SU-DHL-6 (cell line): ENCODE results near the gene TMTC1.

Experiments
- H2AFZ ChIP-seq: fragments of 200-600 bp; sonication (generic); 2 replicates; pipeline ENCODE4 v1.6.1; 2014; ENCODE audit warnings: low read depth, mild to moderate bottlenecking, moderate library complexity, mixed read lengths, antibody characterized with exemption, low read length; ENCODE audit not compliant: severe bottlenecking
- H3F3A ChIP-seq: fragments of 200-600 bp; shearing (Covaris generic); 2 replicates; pipeline ENCODE4 v1.6.0; 2016; ENCODE audit warnings: antibody characterized with exemption, mild to moderate bottlenecking; ENCODE audit not compliant: insufficient read depth
- H3K27ac ChIP-seq: fragments of 200-600 bp; sonication (generic); 2 replicates; pipeline ENCODE4 v1.5.1; 2016; ENCODE audit warnings: low read depth, mild to moderate bottlenecking, low read length, moderate library complexity, mixed read lengths
- H3K27me3 ChIP-seq: fragments of 200-600 bp; sonication (generic), shearing (Covaris generic); 2 replicates; pipeline ENCODE4 v1.6.0; 2014; ENCODE audit warnings: mild to moderate bottlenecking, low read length
- H3K36me3 ChIP-seq: fragments of 200-600 bp; sonication (generic); 2 replicates; pipeline ENCODE4 v1.6.1; 2014; ENCODE audit warnings: mild to moderate bottlenecking, low read length, mixed read lengths
- H3K4me2 ChIP-seq: fragments of 300-600, 200-600 bp; shearing (Covaris generic), sonication (generic); 2 replicates; pipeline ENCODE4 v1.6.0; 2014; ENCODE audit warnings: low read length, low read depth, mild to moderate bottlenecking; ENCODE audit not compliant: poor library complexity, severe bottlenecking
- H3K4me3 ChIP-seq: fragments of 200-600 bp; sonication (generic); 2 replicates; pipeline ENCODE4 v1.5.1; 2014; ENCODE audit warnings: antibody characterized with exemption, low read length, mild to moderate bottlenecking, mixed read lengths; ENCODE audit not compliant: insufficient read depth, poor library complexity, severe bottlenecking
- H3K79me2 ChIP-seq: fragments of 200-600 bp; sonication (generic); 2 replicates; pipeline ENCODE4 v1.6.1; 2014; ENCODE audit warnings: mild to moderate bottlenecking, low read length, moderate library complexity; ENCODE audit not compliant: insufficient read depth
- H3K9ac ChIP-seq: fragments of 200-600 bp; sonication (generic); 2 replicates; pipeline ENCODE4 v1.7.0; 2014; ENCODE audit warnings: mild to moderate bottlenecking, low read length
- H3K9me2 ChIP-seq: fragments of 200-600 bp; sonication (generic); replicated peaks from 2 replicates; pipeline ENCODE4 v1.6.1; 2014; ENCODE audit warnings: low read length; ENCODE audit not compliant: insufficient read depth
- H3K9me3 ChIP-seq: fragments of 200-600 bp; sonication (generic); 2 replicates; pipeline ENCODE4 v1.6.1; 2014; ENCODE audit warnings: low read length, mixed read lengths; ENCODE audit not compliant: insufficient read depth
- H4K20me1 ChIP-seq: fragments of 200-600 bp; sonication (generic); 2 replicates; pipeline ENCODE4 v1.6.1; 2014; ENCODE audit warnings: low read depth, mild to moderate bottlenecking, antibody characterized with exemption, low read length, moderate library complexity, mixed read lengths
- EZH2phosphoT487 ChIP-seq: fragments of 200-600 bp; sonication (generic), shearing (Covaris generic); conservative IDR thresholded peaks from 2 replicates; pipeline ENCODE4 v1.6.1; 2018; ENCODE audit warnings: mild to moderate bottlenecking, antibody characterized with exemption, low read length, moderate library complexity, mixed read lengths
- TF ChIP-seq, protein P1 (sequence below): fragments of 200-600 bp; sonication (generic); IDR thresholded peaks from one replicate; pipeline ENCODE4 v1.5.1; 2017; ENCODE audit warnings: antibody characterized with exemption, mild to moderate bottlenecking, low read length, moderate library complexity; ENCODE audit not compliant: insufficient read depth, poor library complexity, severe bottlenecking

TMTC1 gene

DNA sequence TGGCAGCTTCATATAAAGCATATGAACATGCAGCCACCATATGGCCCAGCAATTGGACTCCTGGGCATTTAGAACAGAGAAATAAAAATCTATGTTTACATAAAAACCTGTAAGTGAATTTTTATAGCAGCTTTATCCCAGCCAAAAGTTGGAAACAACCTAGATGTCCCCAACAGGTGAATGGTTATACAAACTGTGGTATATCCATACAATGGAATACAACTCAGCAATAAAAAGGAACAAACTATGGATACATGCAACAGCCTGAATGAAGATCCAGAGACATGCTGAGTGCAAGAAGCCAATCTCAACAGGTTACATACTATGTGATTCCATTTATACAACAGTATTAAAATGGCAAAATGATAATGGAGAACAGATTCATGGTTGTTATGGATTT, 3.7 kb downstream of the TMTC1 start:
- H3K79me2 ChIP-seq: no peaks in the 10 kb centered on the region
- TF ChIP-seq, protein P1, sequence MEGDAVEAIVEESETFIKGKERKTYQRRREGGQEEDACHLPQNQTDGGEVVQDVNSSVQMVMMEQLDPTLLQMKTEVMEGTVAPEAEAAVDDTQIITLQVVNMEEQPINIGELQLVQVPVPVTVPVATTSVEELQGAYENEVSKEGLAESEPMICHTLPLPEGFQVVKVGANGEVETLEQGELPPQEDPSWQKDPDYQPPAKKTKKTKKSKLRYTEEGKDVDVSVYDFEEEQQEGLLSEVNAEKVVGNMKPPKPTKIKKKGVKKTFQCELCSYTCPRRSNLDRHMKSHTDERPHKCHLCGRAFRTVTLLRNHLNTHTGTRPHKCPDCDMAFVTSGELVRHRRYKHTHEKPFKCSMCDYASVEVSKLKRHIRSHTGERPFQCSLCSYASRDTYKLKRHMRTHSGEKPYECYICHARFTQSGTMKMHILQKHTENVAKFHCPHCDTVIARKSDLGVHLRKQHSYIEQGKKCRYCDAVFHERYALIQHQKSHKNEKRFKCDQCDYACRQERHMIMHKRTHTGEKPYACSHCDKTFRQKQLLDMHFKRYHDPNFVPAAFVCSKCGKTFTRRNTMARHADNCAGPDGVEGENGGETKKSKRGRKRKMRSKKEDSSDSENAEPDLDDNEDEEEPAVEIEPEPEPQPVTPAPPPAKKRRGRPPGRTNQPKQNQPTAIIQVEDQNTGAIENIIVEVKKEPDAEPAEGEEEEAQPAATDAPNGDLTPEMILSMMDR: no peak
- TF ChIP-seq EZH2phosphoT487: no peak
- H3K36me3 ChIP-seq: no peaks in the 10 kb centered on the region
- H3K4me2 ChIP-seq: no peak overlapping the region
- no peak overlapping the region for H3K4me3 ChIP-seq
- no peak overlapping the region for H3K27ac ChIP-seq
- H4K20me1 ChIP-seq: no peaks in the 10 kb centered on the region
- H3F3A ChIP-seq: no peaks in the 10 kb centered on the region
- H3K9me2 ChIP-seq: no peaks in the 10 kb centered on the region
- H3K9me3 ChIP-seq: no peaks in the 10 kb centered on the region; the same call in 1 of the 2 replicates
- H3K9ac ChIP-seq: no peak overlapping the region
- no peaks in the 10 kb centered on the region; the same call in 1 of the 2 replicates for H3K27me3 ChIP-seq
- no peak overlapping the region for H2AFZ ChIP-seq

DNA sequence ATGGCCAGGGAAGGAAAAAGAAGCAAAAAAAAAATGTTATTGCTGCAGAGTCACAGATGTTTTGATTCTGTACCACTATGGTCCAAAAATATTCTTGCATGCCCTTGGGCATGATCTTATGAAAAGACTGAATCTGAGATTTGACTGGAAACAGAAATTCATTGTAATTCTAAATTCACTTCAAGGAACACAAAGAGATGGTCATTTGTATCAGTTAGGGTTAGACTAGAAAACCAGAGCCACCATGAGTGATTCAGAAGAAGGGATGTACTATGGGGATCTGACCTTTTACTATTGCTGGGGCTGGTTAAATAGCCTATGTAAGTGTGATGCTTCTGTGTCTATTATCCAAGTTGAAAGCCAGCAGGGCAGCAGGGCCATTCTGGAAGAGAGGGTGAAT, 5.2 kb downstream of the TMTC1 start:
- Histone ChIP-seq H3K4me3 (no peak overlapping the region), H3K27me3 (no peaks in the 10 kb centered on the region; the same call in 1 of the 2 replicates), H3K9me2 (no peaks in the 10 kb centered on the region), H3K9me3 (no peaks in the 10 kb centered on the region; the same call in 1 of the 2 replicates), H4K20me1 (no peaks in the 10 kb centered on the region), H3K9ac (no peak overlapping the region), H3K36me3 (no peaks in the 10 kb centered on the region), H3K79me2 (no peaks in the 10 kb centered on the region), H3F3A (no peaks in the 10 kb centered on the region), H3K27ac (no peak overlapping the region), H2AFZ (no peak overlapping the region), H3K4me2 (no peak overlapping the region)
- no peak for TF ChIP-seq EZH2phosphoT487
- TF ChIP-seq, protein P1: no peak

DNA sequence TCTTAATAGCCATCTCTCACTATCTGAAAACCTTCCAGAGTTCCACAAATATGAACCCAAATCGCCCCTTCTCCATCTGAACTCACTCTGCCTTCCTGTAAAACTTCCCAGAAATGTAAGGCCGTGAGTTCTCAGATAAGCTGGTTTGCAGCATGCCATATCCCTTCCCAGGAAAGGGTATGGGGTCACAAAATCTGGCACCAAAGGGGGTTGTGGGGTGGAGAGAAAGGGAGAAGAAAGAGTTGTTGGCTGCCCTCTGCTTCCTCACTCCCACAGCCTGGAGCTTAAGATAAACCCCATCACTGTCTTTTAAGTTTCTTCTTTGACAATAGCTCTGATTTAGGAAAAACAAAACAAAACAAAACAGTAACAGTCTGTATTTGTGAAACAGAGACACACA, 10.7 kb downstream of the TMTC1 start:
- H3K36me3 ChIP-seq: no peaks in the 10 kb centered on the region
- no peak overlapping the region for H3K27ac ChIP-seq
- H3K4me2 ChIP-seq: no peak overlapping the region
- TF ChIP-seq, protein P1: no peak
- no peaks in the 10 kb centered on the region for H3K79me2 ChIP-seq
- H2AFZ ChIP-seq: no peak overlapping the region
- no peak overlapping the region for H3K9ac ChIP-seq
- H3K9me3 ChIP-seq: no peaks in the 10 kb centered on the region; the same call in 1 of the 2 replicates
- no peaks in the 10 kb centered on the region for H4K20me1 ChIP-seq
- no peaks in the 10 kb centered on the region for H3K27me3 ChIP-seq
- H3K4me3 ChIP-seq: no peak overlapping the region
- no peaks in the 10 kb centered on the region for H3K9me2 ChIP-seq
- no peaks in the 10 kb centered on the region for H3F3A ChIP-seq
